GM21529 (cell line): ENCODE results near the gene ZNF532.
"Not testable (repeated sequence)": the region's sequence is repeated elsewhere in the genome, so short reads cannot be mapped to it uniquely, and the experiment has no call there.

Experiments
- ATAC-seq: cut with Tn5 transposase; IDR thresholded peaks from one replicate; pipeline ENCODE4 v1.9.1; 2021; ENCODE audit not compliant: unreplicated experiment

Gene ZNF532

GRCh38 chr18:58864146-58865032, at the start of gene ZNF532:
TSS of gene ZNF532 (plus strand) at chr18:58864877. CDS start in a region left out here.
- no peak for ATAC-seq

DNA sequence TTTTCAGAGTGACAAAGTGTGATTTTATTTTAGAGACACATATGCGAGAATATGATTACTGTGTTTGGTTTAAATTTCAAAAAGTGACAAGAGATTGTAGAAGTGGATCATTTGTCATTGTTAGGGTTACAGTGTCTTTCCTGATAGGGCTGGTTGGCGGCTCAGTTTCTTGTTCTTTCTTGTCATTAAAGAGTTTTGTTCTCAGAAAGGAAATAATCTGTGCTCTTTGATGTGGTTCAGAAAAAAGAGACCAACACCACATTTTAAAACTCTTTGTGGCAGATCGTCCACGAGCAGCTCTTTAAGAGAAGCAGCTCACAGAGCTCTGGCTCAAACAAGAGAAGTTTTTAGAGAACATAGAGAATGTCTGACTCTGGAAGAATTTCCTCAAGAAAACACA, 45.6 kb upstream of the ZNF532 start:
- no peak for ATAC-seq

GRCh38 chr18:58820251-58820650, 44.4 kb upstream of the ZNF532 start:
- no peak for ATAC-seq

- no peak for ATAC-seq
These were observed 41.7 kb upstream of the ZNF532 start for GRCh38 chr18:58822944-58823343.

DNA sequence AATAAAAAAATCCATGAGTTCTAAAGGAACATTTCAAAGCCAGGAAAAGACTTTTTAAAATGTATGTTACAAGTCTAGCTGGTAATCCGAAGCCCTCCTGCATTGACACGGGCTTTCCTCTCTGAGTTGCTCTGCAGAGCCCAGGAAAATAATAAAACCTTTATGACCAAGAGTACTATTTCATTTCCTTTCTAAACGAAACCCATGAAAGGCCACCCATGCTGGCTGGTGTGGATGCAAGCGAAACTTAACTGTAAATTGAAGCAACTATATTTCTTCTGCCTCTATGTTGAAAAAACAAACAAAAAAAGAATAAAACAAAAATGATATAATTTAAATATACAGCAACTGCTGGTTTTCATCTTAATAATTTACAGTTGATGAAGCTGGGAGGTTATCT, 41.3 kb upstream of the ZNF532 start:
- ATAC-seq, result no peak

- not testable (repeated sequence) for ATAC-seq
These were observed 37.8 kb upstream of the ZNF532 start for GRCh38 chr18:58826926-58827325.

DNA sequence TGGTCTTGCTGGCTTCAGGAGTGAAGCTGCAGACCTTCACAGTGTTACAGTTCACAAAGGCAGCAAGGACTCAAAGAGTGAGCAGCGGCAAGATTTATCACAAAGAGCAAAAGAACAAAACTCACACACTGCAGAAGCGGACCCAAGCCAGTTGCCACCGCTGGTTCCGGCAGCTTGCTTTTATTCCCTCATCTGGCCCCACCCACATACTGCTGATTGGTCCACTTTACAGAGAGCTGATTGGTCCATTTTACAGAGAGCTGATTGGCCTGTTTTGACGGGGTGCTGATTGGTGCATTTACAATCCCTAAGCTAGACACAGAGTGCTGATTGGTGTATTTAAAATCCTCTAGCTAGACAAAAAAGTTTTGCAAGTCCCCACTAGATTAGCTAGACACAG, 37.2 kb upstream of the ZNF532 start:
- ATAC-seq, result no peak

- ATAC-seq, result no peak
These were observed 36.8 kb upstream of the ZNF532 start for GRCh38 chr18:58827886-58828285.

GRCh38 chr18:58828399-58829121, 36.1 kb upstream of the ZNF532 start:
- no peak for ATAC-seq

GRCh38 chr18:58829263-58829662, 35.4 kb upstream of the ZNF532 start:
- ATAC-seq, result no peak

GRCh38 chr18:58829886-58830285, 34.8 kb upstream of the ZNF532 start:
- ATAC-seq, result not testable (repeated sequence)

DNA sequence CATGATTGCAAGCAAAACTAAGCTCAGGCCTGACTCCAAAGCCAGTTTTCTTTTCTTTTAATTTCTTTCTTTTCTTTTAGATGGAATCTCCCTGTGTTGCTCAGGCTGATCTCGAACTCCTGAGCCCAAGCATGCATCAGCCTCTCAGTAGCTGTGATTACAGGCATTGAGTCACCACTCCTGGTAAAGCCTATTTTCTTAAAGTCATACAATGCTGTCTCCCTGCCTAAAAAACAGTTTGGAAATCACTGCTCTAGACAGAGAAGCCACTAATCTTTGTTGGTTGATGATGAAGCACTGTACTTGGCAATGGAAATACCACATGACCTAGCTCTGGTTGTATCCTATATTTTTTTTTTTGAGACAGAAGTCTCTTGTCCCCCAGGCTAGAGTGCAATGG, 33.1 kb upstream of the ZNF532 start:
- ATAC-seq, result no peak

DNA sequence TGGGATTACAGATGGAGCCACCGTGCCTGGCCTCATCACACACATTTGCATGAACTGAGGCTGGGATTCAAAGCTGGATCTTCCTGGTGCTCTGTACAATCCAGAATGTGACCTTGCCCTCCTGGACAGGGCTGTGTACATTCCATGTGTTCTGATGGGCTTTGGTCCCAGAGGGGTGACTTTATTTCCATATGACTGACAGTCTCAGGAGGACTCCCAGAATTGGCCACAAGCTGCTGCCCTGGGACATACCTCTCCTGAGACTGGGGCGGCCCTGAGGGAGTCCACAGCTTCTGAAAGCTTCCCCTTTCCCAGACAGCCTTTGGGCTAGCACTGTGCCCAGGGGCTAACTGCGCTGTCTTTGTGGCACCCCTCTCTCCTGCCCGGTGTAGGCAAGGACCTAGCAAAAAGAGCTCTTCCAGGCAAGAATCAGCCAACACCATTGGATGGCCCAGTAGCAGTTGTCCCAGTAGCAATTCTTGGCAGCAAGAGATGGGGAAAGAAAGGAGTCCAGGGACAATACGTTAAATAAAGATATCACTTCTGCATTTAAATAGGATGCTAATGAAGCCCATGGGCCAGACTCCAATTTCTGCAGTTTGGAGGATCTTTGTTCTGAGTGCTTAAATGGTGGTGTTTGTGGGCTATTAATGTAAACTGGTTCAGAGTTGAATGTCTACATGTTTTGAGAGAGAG, 26.4 kb upstream of the ZNF532 start:
- ATAC-seq, result no peak

- ATAC-seq, result no peak
These were observed 25.7 kb upstream of the ZNF532 start for GRCh38 chr18:58838946-58839345.

DNA sequence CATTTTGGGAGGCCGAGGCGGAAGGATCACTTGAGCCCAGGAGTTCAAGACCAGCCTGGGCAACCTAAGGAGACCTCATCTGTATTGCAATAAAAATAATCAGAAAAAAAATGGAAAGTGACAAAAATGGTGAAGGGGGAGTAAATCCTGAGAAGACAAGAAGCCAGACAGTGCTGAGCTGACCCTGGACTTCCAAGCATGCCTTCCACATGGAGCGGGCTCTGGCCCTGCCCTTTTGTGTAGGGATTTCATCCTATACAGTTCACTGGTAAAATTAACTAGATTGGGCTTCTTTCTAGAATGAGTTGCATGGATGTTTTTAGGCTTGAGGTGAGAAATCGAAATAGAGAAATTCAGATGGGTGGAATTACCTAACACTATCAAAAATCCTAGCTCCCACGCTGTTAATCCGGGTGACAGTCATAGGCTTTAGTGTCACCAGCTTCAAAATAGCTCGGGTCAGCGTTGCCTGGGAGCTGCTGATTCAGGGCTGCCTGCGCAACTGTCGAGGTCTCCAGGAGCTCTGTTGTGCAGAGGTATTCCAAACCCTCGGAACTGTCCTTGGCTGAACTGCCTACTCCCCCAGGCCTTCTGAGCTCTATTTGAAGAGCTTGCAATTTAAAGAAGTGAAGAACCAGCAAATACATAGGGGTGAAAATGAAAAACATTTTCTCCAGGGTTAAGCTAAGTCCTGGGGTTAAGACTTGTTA, 21.5 kb upstream of the ZNF532 start:
- no peak for ATAC-seq

DNA sequence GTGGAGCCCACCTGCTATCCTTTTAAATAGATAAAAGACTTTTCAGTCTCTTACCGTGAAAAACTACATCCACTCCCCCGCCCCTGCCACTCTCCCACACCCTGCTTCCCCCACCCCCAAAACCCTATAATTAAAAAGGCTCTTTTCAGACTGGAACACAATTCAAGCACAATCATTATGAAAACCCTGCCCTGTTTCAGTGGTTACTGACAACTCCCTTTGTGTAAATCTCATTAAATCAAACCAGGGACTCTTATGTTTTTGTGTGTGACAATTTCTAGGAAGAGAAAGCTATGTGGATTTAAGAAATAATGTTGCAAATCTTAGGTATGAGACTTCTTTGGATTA, 21.0 kb upstream of the ZNF532 start:
- ATAC-seq, result no peak

DNA sequence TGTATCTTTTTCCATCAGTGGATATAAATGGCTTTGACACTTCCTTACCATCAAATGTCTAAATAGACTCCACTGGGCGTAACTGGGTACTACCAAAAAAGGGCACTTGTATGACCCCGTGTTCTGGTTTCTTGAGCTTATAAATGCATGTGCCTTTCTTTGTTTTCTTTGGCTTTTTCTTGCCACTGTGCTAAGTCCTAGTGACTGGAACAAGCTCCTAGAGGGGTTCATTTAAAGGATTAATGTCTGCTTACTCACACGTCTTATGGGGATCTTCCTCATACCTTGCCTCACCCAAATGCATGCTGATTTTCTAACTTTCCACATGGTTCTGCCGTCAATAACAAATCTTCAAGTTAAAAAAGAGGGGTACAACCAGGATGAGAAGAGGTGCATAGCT, 19.8 kb upstream of the ZNF532 start:
- no peak for ATAC-seq

DNA sequence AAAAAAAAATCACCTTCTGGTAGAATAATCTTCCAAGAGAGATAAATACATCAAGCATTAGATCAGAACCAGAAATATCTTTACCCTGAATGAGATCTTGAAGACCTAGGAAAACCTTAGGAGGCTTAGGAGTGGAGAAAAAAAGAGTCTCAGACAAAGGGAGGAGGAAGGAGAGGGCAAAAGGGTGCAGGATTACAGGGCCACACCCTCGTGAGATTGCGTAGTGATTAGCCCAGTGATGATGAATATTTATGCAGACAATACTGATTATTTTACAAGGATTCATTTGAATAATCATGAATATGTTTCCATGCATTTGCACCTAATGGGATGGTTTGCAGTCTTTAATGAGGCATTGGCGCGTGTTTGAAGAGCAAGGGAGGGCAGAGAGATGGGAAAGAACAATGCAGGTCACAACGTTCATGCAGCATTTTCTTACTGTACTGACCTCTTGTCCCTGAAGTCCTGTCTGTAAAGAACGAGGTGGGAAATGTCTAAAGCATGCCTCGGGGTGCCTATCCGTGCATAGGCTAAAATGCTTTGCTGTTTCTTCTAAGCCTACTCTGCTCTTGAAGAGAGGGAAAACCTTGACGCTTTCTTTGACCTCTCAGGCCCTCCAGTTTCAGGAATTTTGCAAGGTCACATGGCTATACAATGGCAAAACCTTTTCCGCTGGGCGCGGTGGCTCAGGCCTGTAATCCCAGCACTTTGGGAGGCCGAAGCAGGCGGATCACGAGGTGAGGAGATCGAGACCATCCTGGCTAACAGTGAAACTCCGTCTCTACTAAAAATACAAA, 18.6 kb upstream of the ZNF532 start:
- no peak for ATAC-seq

DNA sequence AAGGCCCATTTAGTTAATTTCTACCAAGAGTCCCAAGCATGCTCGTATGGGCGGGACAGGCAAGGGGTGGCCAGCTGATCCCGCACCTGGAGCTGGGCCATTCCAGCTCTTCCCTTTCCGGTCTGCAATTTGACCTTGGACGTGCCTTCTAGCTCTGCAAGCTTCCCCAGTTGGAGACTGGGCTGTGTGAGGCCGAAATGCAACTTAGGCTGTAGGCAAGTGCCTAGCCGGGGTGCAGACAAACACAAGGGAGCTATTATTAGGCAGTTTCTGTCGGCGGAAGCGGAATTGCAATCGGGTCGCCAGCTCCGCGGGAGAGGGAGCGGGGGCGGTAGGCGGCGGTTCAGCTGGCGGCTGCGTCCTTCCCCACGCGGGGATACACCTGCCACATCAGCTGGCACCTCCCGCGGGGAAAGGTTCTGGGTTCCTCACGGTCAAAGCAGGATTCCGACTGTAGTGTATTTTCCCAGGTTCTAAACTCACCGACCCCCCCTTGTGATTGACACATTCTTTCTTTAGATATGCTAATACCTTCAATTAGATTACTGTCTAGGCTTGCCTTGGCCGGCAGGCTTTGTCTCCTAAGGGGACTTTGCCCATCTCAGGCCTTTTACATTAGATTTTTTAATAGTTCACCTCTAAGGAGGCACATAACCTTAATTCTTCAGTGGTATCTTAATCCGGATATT, 17.1 kb upstream of the ZNF532 start:
- ATAC-seq, result no peak

DNA sequence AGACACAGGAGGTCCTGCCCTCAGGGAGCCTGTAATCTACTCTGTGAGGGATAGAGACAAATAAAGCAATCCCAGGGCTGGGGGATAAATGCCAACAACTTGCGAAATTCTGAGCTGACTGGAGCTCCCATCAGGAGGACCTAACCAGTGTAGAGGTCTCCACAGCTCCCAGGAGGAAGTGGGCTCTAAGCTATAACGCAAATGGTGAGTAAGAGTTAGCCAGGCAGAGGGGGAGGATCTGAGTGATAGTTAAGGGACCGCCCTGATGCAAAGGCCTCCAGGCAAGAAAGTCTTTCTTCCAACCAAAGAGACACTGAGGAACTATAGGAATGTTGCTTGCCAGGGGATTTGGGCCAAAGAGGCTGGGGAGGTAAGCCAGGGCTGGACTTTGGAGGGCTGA, 16.0 kb upstream of the ZNF532 start:
- no peak for ATAC-seq
